GM12892 (cell line): ENCODE results near the gene RPL19.

Source experiments
- DNase-seq: peaks from one replicate; pipeline ENCODE4 v3.0.0; 2011; ENCODE audit not compliant: insufficient read length
- FAIRE-seq: peaks from 2 replicates; lab custom pipeline; 2011; peaks lifted over from hg19 to GRCh38; lab: Jason Lieb, UNC
- POLR2A ChIP-seq: IDR thresholded peaks from 2 replicates; pipeline ENCODE4 v1.6.1; 2011; ENCODE audit warnings: low read depth, low read length, control low read depth
- POLR2AphosphoS5 ChIP-seq: IDR thresholded peaks from 2 replicates; pipeline ENCODE4 v1.6.1; 2011; ENCODE audit warnings: low read depth, low read length, control low read depth
- TAF1 ChIP-seq: IDR thresholded peaks from 2 replicates; pipeline ENCODE4 v1.6.1; 2011; ENCODE audit warnings: low read depth, mild to moderate bottlenecking, control low read depth, low read length, borderline replicate concordance

The RPL19 gene

GRCh38 chr17:39231091-39231561, 31.0 kb downstream of the RPL19 start:
- FAIRE-seq (no peak), DNase-seq (peak; percentile 11)
- TF ChIP-seq TAF1 (no peak), POLR2AphosphoS5 (no peak), POLR2A (no peak)

GRCh38 chr17:39231591-39232551, 31.8 kb downstream of the RPL19 start:
- TF ChIP-seq POLR2AphosphoS5: no peak
- no peak for TF ChIP-seq POLR2A
- TF ChIP-seq TAF1: no peak
- DNase-seq: peak; percentile 79
- FAIRE-seq: no peak

- TF ChIP-seq POLR2AphosphoS5 (no peak), POLR2A (no peak), TAF1 (no peak)
- FAIRE-seq (no peak), DNase-seq (peak; percentile 60)
Measured at GRCh38 chr17:39235555-39236449, 35.7 kb downstream of the RPL19 start.

GRCh38 chr17:39236450-39236927, 36.4 kb downstream of the RPL19 start:
- FAIRE-seq (no peak), DNase-seq (no peak)
- TF ChIP-seq POLR2AphosphoS5 (no peak), TAF1 (no peak), POLR2A (no peak)

- DNase-seq (no peak), FAIRE-seq (no peak)
- TF ChIP-seq TAF1 (no peak), POLR2A (no peak)
Measured at GRCh38 chr17:39236981-39237441, 36.9 kb downstream of the RPL19 start.

- TF ChIP-seq POLR2A (no peak), TAF1 (no peak), POLR2AphosphoS5 (no peak)
- FAIRE-seq (no peak), DNase-seq (no peak)
Measured at GRCh38 chr17:39237586-39237985, 37.5 kb downstream of the RPL19 start.

GRCh38 chr17:39238311-39238972, 38.4 kb downstream of the RPL19 start:
- no peak for FAIRE-seq
- no peak for DNase-seq
- TF ChIP-seq POLR2A (no peak), TAF1 (no peak), POLR2AphosphoS5 (no peak)

- peak; percentile 65 for FAIRE-seq
- no peak for DNase-seq
- TF ChIP-seq POLR2AphosphoS5 (no peak), POLR2A (no peak), TAF1 (no peak)
Measured at GRCh38 chr17:39239640-39240314, 39.7 kb downstream of the RPL19 start.

- DNase-seq (no peak), FAIRE-seq (no peak)
- TF ChIP-seq POLR2A: no peak
- no peak for TF ChIP-seq TAF1
- TF ChIP-seq POLR2AphosphoS5: no peak
Measured at GRCh38 chr17:39240631-39241030, 40.5 kb downstream of the RPL19 start.

GRCh38 chr17:39243155-39243554, 43.1 kb downstream of the RPL19 start:
- FAIRE-seq (no peak), DNase-seq (no peak)
- TF ChIP-seq TAF1: no peak
- TF ChIP-seq POLR2AphosphoS5: no peak
- TF ChIP-seq POLR2A: no peak
